Ovary (tissue), 9 donors: Measurements from ENCODE around the gene SCGN. TPM values are rescaled to one million over a fixed set of nuclear protein-coding genes. Genes with fewer than 3 reads are reported as not detected.

Experiments used
- DNase-seq, 5 donors: peaks; one replicate each; pipeline ENCODE4 v3.0.0-alpha.2; 2019 to 2020
- H3K27ac ChIP-seq, 2 donors: fragments of 200-600 bp; one replicate each; pipeline versions ENCODE4 v1.5.1 to v1.8.0; 2019 to 2022
- H3K27me3 ChIP-seq: fragments of 200-600 bp; one replicate; pipeline ENCODE4 v1.8.0; 2022
- H3K36me3 ChIP-seq: fragments of 200-600 bp; sonication (generic); one replicate; pipeline ENCODE4 v1.5.1; 2019
- H3K4me1 ChIP-seq: one replicate; pipeline ENCODE4 v1.8.1; 2013; ENCODE audit warnings: mild to moderate bottlenecking, moderate library complexity; ENCODE audit not compliant: insufficient read depth
- H3K4me3 ChIP-seq: fragments of 200-600 bp; sonication (generic); one replicate; pipeline ENCODE4 v1.5.1; 2017
- H3K9me3 ChIP-seq, 2 donors: fragments of 200-600 bp in 1 of 2; sonication (generic) in 1 of 2; one replicate each; pipeline versions ENCODE4 v1.5.1 to v1.8.1; 2013 to 2019; ENCODE audit warnings: mild to moderate bottlenecking in 1 of 2, moderate library complexity in 1 of 2
- CTCF ChIP-seq, 3 donors: fragments of 450-650 bp in 2 of 3; fragments of 200-600 bp in 1 of 3; IDR thresholded peaks; one replicate each; pipeline versions ENCODE4 v1.5.1 to v1.8.0; 2016 to 2022; ENCODE audit warnings: antibody characterized with exemption in 3 of 3, mild to moderate bottlenecking in 1 of 3
- EP300 ChIP-seq: sonication (generic); formaldehyde crosslinking; IDR thresholded peaks from one replicate; pipeline ENCODE4 v1.6.1; 2017; ENCODE audit warnings: antibody characterized with exemption
- POLR2A ChIP-seq: fragments of 450-650 bp; IDR thresholded peaks from one replicate; pipeline ENCODE4 v1.6.1; 2017; ENCODE audit warnings: antibody characterized with exemption, mild to moderate bottlenecking, moderate library complexity
- WGBS, 3 donors: extraction: QIAGEN DNeasy Blood & Tissue Kit in 1 of 3; methylation state at CpG; one replicate each; pipeline versions ENCODE4 v1.1.5 to v1.1.7; 2013 to 2017; 5-methylcytosine and 5-hydroxymethylcytosine counted together
- intact Hi-C, 4 donors: fragments of 100-400 bp; cut with DNase I; formaldehyde crosslinking; loops; one replicate each; pipeline versions ENCODE4 v1.11.0 to v1.15.1; 2022 to 2023
- polyA plus RNA-seq, 2 donors: library from polyadenylated mRNA; stranded (reverse); fragments of 200-250 nt in 1 of 2; fragments of 350-450 nt in 1 of 2; fragmentation: Illumina TruSeq in 1 of 2; extraction: RNeasy Lipid Tissue Mini Kit (QIAGEN cat#74804) in 1 of 2; gene quantifications; one replicate each; pipeline ENCODE4 v1.2.3, GENCODE V29; 2013 to 2014
- total RNA-seq, 7 donors: library from RNA; depleted of rRNA in 2 of 7; stranded (reverse); fragments of >200 nt in 2 of 7; fragmentation: NEBNext Ultra II Directional in 3 of 7; extraction: Animal tissue kit (Norgen Biotek cat#: 25700) in 3 of 7; gene quantifications; one replicate each; pipeline versions ENCODE4 v1.1.0 to v1.2.4, GENCODE V29; 2016 to 2023
- donor health status: DM: no; HTN: no; CAD: no; lungs with moderate emphysema.
- donor health status: DM: no; HTN: no; CAD: no.
- donor health status: Bipolar disorder and iron deficiency.
- donor health status: DM: yes; HTN: yes; CAD: no.
- donor health status: DM: no; HTN: no; CAD: no.
- donor health status: DM: yes; HTN: yes; CAD: no.

Gene SCGN
- total and polyA plus RNA-seq, 9 donors: 0.08 to 1.8 (median 0.28) TPM; not detected in 5

GRCh38 chr6:25686856-25687255, 34.8 kb downstream of the SCGN start:
- intact Hi-C loops: no loop called here
- Histone ChIP-seq H3K36me3 (no peaks in the 10 kb centered on the region), H3K9me3 (no peaks in the 10 kb centered on the region), H3K4me3 (no peak overlapping the region), H3K27me3 (no peaks in the 10 kb centered on the region), H3K27ac (no peak overlapping the region), H3K4me1 (no peaks in the 10 kb centered on the region)
- TF ChIP-seq POLR2A: no peak
- TF ChIP-seq CTCF (IDR thresholded peaks at IDR 0.05): no peak
- no peak for TF ChIP-seq EP300
- DNase-seq: no peak

- H3K36me3 ChIP-seq: no peaks in the 10 kb centered on the region
- no peaks in the 10 kb centered on the region for H3K27me3 ChIP-seq
- no peaks in the 10 kb centered on the region for H3K4me1 ChIP-seq
- 55 to 71% (median 71%) methylated on average over 1 of the region's 1 CpG for WGBS, 3 donors
- DNase-seq: no peak
- H3K27ac ChIP-seq: no peak overlapping the region
- no peaks in the 10 kb centered on the region for H3K9me3 ChIP-seq
- H3K4me3 ChIP-seq: no peak overlapping the region
- intact Hi-C loops: no loop called here
- no peak for TF ChIP-seq POLR2A
- no peak for TF ChIP-seq EP300
- TF ChIP-seq CTCF (IDR thresholded peaks at IDR 0.05): no peak
These were observed 38.0 kb downstream of the SCGN start for GRCh38 chr6:25689966-25690365.

GRCh38 chr6:25691894-25692293, 39.9 kb downstream of the SCGN start:
- no peak for DNase-seq
- Histone ChIP-seq H3K27ac (no peak overlapping the region), H3K9me3 (no peaks in the 10 kb centered on the region), H3K36me3 (no peaks in the 10 kb centered on the region), H3K27me3 (no peaks in the 10 kb centered on the region), H3K4me3 (no peak overlapping the region), H3K4me1 (no peaks in the 10 kb centered on the region)
- WGBS, 3 donors: 83 to 90% (median 87%) methylated on average over 3 of the region's 3 CpGs
- intact Hi-C loops: no loop called here
- TF ChIP-seq CTCF (IDR thresholded peaks at IDR 0.05): no peak
- TF ChIP-seq EP300: no peak
- TF ChIP-seq POLR2A: no peak

- no peaks in the 10 kb centered on the region for H3K4me1 ChIP-seq
- DNase-seq: no peak
- intact Hi-C loops: no loop called here
- H3K36me3 ChIP-seq: no peaks in the 10 kb centered on the region
- TF ChIP-seq EP300 (no peak), POLR2A (no peak), CTCF (IDR thresholded peaks at IDR 0.05) (no peak)
- no peak overlapping the region for H3K4me3 ChIP-seq
- 54 to 64% (median 57%) methylated on average over 3 of the region's 3 CpGs for WGBS, 3 donors
- no peaks in the 10 kb centered on the region for H3K27me3 ChIP-seq
- H3K27ac ChIP-seq: no peak overlapping the region
- H3K9me3 ChIP-seq: no peaks in the 10 kb centered on the region
These were observed 40.5 kb downstream of the SCGN start for GRCh38 chr6:25692472-25692871.

GRCh38 chr6:25694366-25694765, 42.4 kb downstream of the SCGN start:
- Histone ChIP-seq H3K27me3 (no peaks in the 10 kb centered on the region), H3K4me1 (no peaks in the 10 kb centered on the region), H3K36me3 (no peaks in the 10 kb centered on the region), H3K27ac (no peak overlapping the region), H3K9me3 (no peaks in the 10 kb centered on the region), H3K4me3 (no peak overlapping the region)
- TF ChIP-seq CTCF (IDR thresholded peaks at IDR 0.05) (no peak), POLR2A (no peak), EP300 (no peak)
- DNase-seq: no peak
- 70 to 74% (median 72%) methylated on average over 4 of the region's 4 CpGs for WGBS, 3 donors
- intact Hi-C loops: no loop called here
